DND-41 (cell line): Measurements from ENCODE around the gene SIRT1.
"Not testable (repeated sequence)": the region's sequence is repeated elsewhere in the genome, so short reads cannot be mapped to it uniquely, and the experiment has no call there.

ENCODE experiments used
- ATAC-seq: fragments of 200-7000 bp; cut with Tn5 transposase; 3 replicates; pipeline ENCODE4 v1.9.1; 2021; ENCODE audit warnings: low read depth; ENCODE audit not compliant: insufficient read depth
- DNase-seq: peaks from one replicate; pipeline ENCODE4 v3.0.0-alpha.2; 2020
- H2AFZ ChIP-seq: 2 replicates; pipeline ENCODE4 v1.6.0; 2012; ENCODE audit warnings: low read depth, low read length
- H3K27ac ChIP-seq: 2 replicates; pipeline ENCODE4 v1.5.1; 2012; ENCODE audit warnings: low read length, inconsistent platforms
- H3K27me3 ChIP-seq: fragments of 200-600 bp; sonication (generic); 2 replicates; pipeline ENCODE4 v1.6.0; 2012; ENCODE audit warnings: low read length, mild to moderate bottlenecking, inconsistent platforms; ENCODE audit not compliant: insufficient read depth, poor library complexity
- H3K36me3 ChIP-seq: 2 replicates; pipeline ENCODE4 v1.5.1; 2012; ENCODE audit warnings: low read length, inconsistent platforms; ENCODE audit not compliant: insufficient read depth
- H3K4me1 ChIP-seq: 2 replicates; pipeline ENCODE4 v1.5.1; 2012; ENCODE audit warnings: mild to moderate bottlenecking, low read length; ENCODE audit not compliant: insufficient read depth
- H3K4me2 ChIP-seq: 2 replicates; pipeline ENCODE4 v1.6.0; 2012; ENCODE audit warnings: mild to moderate bottlenecking, moderate library complexity, low read length, inconsistent platforms; ENCODE audit not compliant: insufficient read depth
- H3K4me3 ChIP-seq, 2 experiments: fragments of 200-600 bp in 1 of 2; shearing (Covaris generic) in 1 of 2; 2 replicates each; pipeline ENCODE4 v1.5.1; 2012 to 2016; ENCODE audit warnings: inconsistent platforms in 2 of 2, low read length in 2 of 2, mild to moderate bottlenecking in 2 of 2, low read depth in 1 of 2, moderate library complexity in 1 of 2
- H3K79me2 ChIP-seq: 2 replicates; pipeline ENCODE4 v1.6.0; 2012; ENCODE audit warnings: low read length, inconsistent platforms; ENCODE audit not compliant: insufficient read depth
- H3K9ac ChIP-seq: 2 replicates; pipeline ENCODE4 v1.6.0; 2012; ENCODE audit warnings: low read depth, mild to moderate bottlenecking, inconsistent platforms, low read length, moderate library complexity
- H3K9me3 ChIP-seq: 2 replicates; pipeline ENCODE4 v1.5.1; 2012; ENCODE audit warnings: low read length, moderate library complexity, mild to moderate bottlenecking, inconsistent platforms; ENCODE audit not compliant: insufficient read depth, severe bottlenecking
- H4K20me1 ChIP-seq: 2 replicates; pipeline ENCODE4 v1.6.0; 2012; ENCODE audit warnings: low read length; ENCODE audit not compliant: insufficient read depth
- EZH2 ChIP-seq: IDR thresholded peaks from 3 replicates; pipeline ENCODE4 v1.6.1; 2012; ENCODE audit warnings: borderline replicate concordance, low read depth, mild to moderate bottlenecking, moderate library complexity, low read length, inconsistent platforms; ENCODE audit not compliant: severe bottlenecking
- TF ChIP-seq, protein P1 (sequence below): IDR thresholded peaks from 2 replicates; pipeline ENCODE4 v1.5.1; 2012; ENCODE audit warnings: borderline replicate concordance, low read length, moderate library complexity, mild to moderate bottlenecking; ENCODE audit not compliant: poor library complexity, severe bottlenecking; ENCODE audit errors: extremely low read depth

SIRT1 gene

DNA sequence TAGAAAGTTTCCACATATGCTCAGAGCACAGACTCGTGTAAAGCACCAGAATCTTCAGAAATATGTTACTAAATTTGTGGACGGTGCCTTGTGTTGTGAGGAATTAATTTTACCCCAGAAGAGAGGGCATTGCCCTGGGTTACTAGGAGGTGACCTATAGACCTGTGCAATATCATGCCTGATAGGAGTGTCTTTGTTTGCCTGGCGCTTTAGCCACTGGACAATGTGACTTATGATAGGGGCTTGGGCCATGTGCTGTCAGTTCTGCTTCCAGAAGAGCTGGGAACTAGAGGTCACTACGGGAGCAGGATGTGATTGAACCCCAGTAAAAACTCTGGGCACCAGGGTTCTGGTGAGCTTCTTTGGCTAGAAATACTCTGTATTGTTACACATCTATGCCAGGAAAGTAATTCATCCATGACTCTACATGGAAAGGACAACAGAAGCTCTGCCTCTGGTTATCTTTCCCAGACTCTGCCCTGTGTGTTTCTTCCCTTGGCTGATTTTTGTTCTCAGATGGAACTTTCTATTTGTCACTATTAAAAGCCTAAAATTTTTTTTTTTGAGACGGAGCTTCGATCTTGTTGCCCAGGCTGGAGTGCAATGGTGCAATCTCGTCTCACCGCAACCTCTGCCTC is 75.5 kb downstream of the SIRT1 start:
- ATAC-seq (no peak), DNase-seq (no peak)
- TF ChIP-seq, protein P1, sequence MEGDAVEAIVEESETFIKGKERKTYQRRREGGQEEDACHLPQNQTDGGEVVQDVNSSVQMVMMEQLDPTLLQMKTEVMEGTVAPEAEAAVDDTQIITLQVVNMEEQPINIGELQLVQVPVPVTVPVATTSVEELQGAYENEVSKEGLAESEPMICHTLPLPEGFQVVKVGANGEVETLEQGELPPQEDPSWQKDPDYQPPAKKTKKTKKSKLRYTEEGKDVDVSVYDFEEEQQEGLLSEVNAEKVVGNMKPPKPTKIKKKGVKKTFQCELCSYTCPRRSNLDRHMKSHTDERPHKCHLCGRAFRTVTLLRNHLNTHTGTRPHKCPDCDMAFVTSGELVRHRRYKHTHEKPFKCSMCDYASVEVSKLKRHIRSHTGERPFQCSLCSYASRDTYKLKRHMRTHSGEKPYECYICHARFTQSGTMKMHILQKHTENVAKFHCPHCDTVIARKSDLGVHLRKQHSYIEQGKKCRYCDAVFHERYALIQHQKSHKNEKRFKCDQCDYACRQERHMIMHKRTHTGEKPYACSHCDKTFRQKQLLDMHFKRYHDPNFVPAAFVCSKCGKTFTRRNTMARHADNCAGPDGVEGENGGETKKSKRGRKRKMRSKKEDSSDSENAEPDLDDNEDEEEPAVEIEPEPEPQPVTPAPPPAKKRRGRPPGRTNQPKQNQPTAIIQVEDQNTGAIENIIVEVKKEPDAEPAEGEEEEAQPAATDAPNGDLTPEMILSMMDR = no peak
- no peak for TF ChIP-seq EZH2
- Histone ChIP-seq H3K4me1 (no peaks in the 10 kb centered on the region), H3K4me2 (no peak overlapping the region), H3K9me3 (no peaks in the 10 kb centered on the region), H3K79me2 (no peaks in the 10 kb centered on the region), H3K27me3 (no peaks in the 10 kb centered on the region), H3K4me3 (no peak overlapping the region), H2AFZ (no peak overlapping the region), H3K27ac (no peak overlapping the region), H3K9ac (no peak overlapping the region), H4K20me1 (no peaks in the 10 kb centered on the region), H3K36me3 (peaks cover 7% of the 10 kb centered on the region; the same call in 1 of the 2 replicates)

DNA sequence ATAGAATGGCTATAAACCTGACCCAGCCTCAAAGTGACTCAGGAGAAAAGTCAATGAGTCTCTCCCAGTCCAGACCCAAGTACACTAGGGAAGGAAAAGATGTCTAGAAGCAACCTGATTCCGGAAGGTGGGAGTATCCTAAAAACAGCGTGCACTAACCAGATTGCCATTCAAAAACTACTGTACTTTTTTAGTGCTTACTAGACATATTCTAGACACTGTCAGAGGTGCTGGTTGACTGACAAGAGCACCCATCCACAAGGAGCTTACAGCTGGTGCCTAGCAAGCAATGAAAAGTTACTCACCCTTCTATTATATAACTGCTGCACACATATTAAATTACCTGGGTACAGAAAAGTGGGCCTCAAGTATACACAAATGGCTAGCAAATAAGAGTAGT is 81.0 kb downstream of the SIRT1 start:
- Histone ChIP-seq H3K9me3 (no peaks in the 10 kb centered on the region), H3K4me1 (no peaks in the 10 kb centered on the region), H3K27ac (no peak overlapping the region), H3K27me3 (no peaks in the 10 kb centered on the region), H3K9ac (no peak overlapping the region), H3K4me3 (no peak overlapping the region), H3K79me2 (no peaks in the 10 kb centered on the region), H2AFZ (no peak overlapping the region), H3K4me2 (no peak overlapping the region), H4K20me1 (no peaks in the 10 kb centered on the region), H3K36me3 (peaks cover 20% of the 10 kb centered on the region)
- no peak for DNase-seq
- ATAC-seq = no peak
- TF ChIP-seq, protein P1 = no peak
- no peak for TF ChIP-seq EZH2

DNA sequence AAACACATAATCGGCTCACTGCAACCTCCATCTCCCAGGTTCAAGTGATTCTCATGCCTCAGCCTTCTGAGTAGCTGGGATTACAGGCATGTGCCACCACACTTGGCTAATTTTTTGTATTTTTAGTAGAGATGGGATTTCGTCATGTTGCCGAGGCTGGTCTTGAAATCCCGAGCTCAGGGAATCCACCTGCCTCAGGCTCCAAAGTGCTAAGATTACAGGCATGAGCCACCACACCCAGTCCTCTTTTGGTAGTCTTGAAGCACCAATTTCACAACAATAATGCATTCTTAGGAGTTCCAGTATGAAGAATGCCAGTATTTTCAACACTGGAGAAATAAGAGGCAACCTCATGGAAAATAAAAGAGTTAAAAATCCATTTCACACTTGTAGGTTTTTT is 81.6 kb downstream of the SIRT1 start:
- not testable (repeated sequence) for H3K79me2 ChIP-seq, H4K20me1 ChIP-seq, H3K4me1 ChIP-seq, H3K4me2 ChIP-seq, H3K9ac ChIP-seq, H3K27me3 ChIP-seq, H2AFZ ChIP-seq, H3K27ac ChIP-seq, H3K9me3 ChIP-seq, H3K4me3 ChIP-seq, ATAC-seq, DNase-seq
- peaks cover 19% of the 10 kb centered on the region for H3K36me3 ChIP-seq
